Body of pancreas (tissue), 4 donors: ENCODE results near the gene SLC15A4.
"Not testable (repeated sequence)": the region's sequence is repeated elsewhere in the genome, so short reads cannot be mapped to it uniquely, and the experiment has no call there.

Source experiments
- CTCF ChIP-seq, 7 experiments: fragments of 450-650 bp in 4 of 7; fragments of 200-600 bp in 3 of 7; sonication (generic) in 3 of 7; IDR thresholded peaks; one replicate each; pipeline ENCODE4 v1.5.1; 2016 to 2019; ENCODE audit warnings: antibody characterized with exemption in 7 of 7
- POLR2A ChIP-seq, 3 donors: fragments of 450-650 bp; IDR thresholded peaks; one replicate each; pipeline ENCODE4 v1.6.1; 2016; ENCODE audit warnings: antibody characterized with exemption in 3 of 3, mild to moderate bottlenecking in 2 of 3

GRCh38 chr12:128805406-128805805 is 18.4 kb downstream of the SLC15A4 start:
- TF ChIP-seq CTCF, POLR2A (IDR thresholded peaks at IDR 0.05): not testable (repeated sequence)
